ENCODE measurements around the gene ELANE.

DNA sequence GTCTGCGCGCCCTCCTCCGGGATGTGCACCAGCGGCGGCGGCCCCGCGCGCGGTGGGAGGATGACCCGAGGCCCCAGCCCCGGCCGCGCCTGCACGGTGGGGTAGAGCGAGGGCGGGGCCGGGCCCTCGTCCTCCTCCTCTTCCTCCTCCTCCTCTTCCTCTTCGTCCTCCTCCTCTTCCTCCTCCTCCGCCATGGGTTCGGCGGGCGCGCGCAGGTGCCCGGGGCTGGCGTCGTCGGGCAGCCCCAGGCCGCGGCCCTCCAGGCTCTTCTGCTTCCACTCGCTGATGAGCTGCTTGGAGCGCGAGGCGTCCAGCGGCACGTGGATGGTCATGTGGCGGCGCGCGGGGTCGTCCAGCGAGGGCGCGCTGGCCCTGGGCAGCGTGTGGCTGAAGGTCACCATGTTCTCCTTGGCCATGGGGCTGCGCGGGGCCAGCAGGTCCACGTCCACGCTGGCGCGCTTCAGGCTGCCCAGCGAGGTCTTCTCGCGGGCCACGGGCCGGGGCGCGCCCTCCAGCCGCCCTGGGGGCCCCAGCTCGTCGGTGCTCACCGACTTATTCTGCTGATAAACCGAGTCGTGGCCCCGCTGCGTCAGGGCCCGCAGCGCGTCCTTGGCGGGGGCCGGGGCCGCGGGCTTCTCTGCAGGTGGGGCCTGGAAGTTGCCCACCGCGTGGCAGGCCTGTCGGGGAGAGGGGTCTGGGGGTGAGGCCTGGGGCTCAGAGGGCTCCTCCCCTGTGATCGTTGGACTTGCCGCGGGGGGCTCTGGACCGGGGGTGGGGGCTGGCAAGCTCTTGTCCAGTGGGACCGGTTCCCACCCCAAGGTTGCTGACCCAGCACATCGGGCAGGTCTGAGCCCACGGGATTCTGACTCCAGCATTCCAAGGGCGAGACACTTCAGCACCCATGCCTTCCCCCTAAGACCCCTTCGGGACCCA is 38.6 kb upstream of the ELANE start:
- TF ChIP-seq, protein P1, sequence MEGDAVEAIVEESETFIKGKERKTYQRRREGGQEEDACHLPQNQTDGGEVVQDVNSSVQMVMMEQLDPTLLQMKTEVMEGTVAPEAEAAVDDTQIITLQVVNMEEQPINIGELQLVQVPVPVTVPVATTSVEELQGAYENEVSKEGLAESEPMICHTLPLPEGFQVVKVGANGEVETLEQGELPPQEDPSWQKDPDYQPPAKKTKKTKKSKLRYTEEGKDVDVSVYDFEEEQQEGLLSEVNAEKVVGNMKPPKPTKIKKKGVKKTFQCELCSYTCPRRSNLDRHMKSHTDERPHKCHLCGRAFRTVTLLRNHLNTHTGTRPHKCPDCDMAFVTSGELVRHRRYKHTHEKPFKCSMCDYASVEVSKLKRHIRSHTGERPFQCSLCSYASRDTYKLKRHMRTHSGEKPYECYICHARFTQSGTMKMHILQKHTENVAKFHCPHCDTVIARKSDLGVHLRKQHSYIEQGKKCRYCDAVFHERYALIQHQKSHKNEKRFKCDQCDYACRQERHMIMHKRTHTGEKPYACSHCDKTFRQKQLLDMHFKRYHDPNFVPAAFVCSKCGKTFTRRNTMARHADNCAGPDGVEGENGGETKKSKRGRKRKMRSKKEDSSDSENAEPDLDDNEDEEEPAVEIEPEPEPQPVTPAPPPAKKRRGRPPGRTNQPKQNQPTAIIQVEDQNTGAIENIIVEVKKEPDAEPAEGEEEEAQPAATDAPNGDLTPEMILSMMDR (IDR thresholded peaks at IDR 0.05), result no peak
- TF ChIP-seq POLR2A (IDR thresholded peaks at IDR 0.05), result no peak

Measured in esophagus squamous epithelium (tissue), 4 donors.